ENCODE measurements around the gene NGEF.
A peak's percentile ranks its signal among the peaks of the same experiment; 100 is the strongest.

NGEF gene

GRCh38 chr2:232971744-232972143 lies 41.3 kb downstream of the NGEF start:
- H3K4me3 ChIP-seq (ENCODE audit: low read depth in 1 of 2, low read length in 2 of 2), result no peak overlapping the region
- no peaks in the 10 kb centered on the region for H3K79me2 ChIP-seq (ENCODE audit: insufficient read depth, low read length)
- no peaks in the 10 kb centered on the region for H3K36me3 ChIP-seq (ENCODE audit: insufficient read depth, low read length)
- ATAC-seq (ENCODE audit: insufficient read depth, low read depth) (no peak), DNase-seq (no peak)
- no peak overlapping the region for H3K4me2 ChIP-seq (ENCODE audit: insufficient read depth, low read length)
- no peaks in the 10 kb centered on the region for H3K4me1 ChIP-seq (ENCODE audit: insufficient read depth, low read length)
- no peak overlapping the region for H3K27ac ChIP-seq (ENCODE audit: low read length)
- no peak overlapping the region for H3K9ac ChIP-seq (ENCODE audit: low read depth, low read length)
- no peak for TF ChIP-seq EZH2 (IDR thresholded peaks at IDR 0.05; ENCODE audit: borderline replicate concordance, low read depth, low read length, severe bottlenecking)
- TF ChIP-seq, protein P1, sequence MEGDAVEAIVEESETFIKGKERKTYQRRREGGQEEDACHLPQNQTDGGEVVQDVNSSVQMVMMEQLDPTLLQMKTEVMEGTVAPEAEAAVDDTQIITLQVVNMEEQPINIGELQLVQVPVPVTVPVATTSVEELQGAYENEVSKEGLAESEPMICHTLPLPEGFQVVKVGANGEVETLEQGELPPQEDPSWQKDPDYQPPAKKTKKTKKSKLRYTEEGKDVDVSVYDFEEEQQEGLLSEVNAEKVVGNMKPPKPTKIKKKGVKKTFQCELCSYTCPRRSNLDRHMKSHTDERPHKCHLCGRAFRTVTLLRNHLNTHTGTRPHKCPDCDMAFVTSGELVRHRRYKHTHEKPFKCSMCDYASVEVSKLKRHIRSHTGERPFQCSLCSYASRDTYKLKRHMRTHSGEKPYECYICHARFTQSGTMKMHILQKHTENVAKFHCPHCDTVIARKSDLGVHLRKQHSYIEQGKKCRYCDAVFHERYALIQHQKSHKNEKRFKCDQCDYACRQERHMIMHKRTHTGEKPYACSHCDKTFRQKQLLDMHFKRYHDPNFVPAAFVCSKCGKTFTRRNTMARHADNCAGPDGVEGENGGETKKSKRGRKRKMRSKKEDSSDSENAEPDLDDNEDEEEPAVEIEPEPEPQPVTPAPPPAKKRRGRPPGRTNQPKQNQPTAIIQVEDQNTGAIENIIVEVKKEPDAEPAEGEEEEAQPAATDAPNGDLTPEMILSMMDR (IDR thresholded peaks at IDR 0.05; ENCODE audit: borderline replicate concordance, extremely low read depth, low read length, poor library complexity, severe bottlenecking), result no peak
- H4K20me1 ChIP-seq (ENCODE audit: insufficient read depth, low read length), result no peaks in the 10 kb centered on the region
- H2AFZ ChIP-seq (ENCODE audit: low read depth, low read length), result no peak overlapping the region
- H3K27me3 ChIP-seq (ENCODE audit: insufficient read depth, low read length, poor library complexity), result no peaks in the 10 kb centered on the region
- no peaks in the 10 kb centered on the region for H3K9me3 ChIP-seq (ENCODE audit: insufficient read depth, low read length, severe bottlenecking)

GRCh38 chr2:232970051-232970450 lies 43.0 kb downstream of the NGEF start:
- TF ChIP-seq, protein P1 (IDR thresholded peaks at IDR 0.05; ENCODE audit: borderline replicate concordance, extremely low read depth, low read length, poor library complexity, severe bottlenecking), result no peak
- TF ChIP-seq EZH2 (IDR thresholded peaks at IDR 0.05; ENCODE audit: borderline replicate concordance, low read depth, low read length, severe bottlenecking), result no peak
- no peaks in the 10 kb centered on the region for H3K4me1 ChIP-seq (ENCODE audit: insufficient read depth, low read length)
- no peak overlapping the region for H3K4me3 ChIP-seq (ENCODE audit: low read depth in 1 of 2, low read length in 2 of 2)
- no peak overlapping the region for H3K9ac ChIP-seq (ENCODE audit: low read depth, low read length)
- no peaks in the 10 kb centered on the region for H3K9me3 ChIP-seq (ENCODE audit: insufficient read depth, low read length, severe bottlenecking)
- no peaks in the 10 kb centered on the region for H4K20me1 ChIP-seq (ENCODE audit: insufficient read depth, low read length)
- DNase-seq (no peak), ATAC-seq (ENCODE audit: insufficient read depth, low read depth) (no peak)
- H3K79me2 ChIP-seq (ENCODE audit: insufficient read depth, low read length), result no peaks in the 10 kb centered on the region
- no peak overlapping the region for H2AFZ ChIP-seq (ENCODE audit: low read depth, low read length)
- no peak overlapping the region for H3K4me2 ChIP-seq (ENCODE audit: insufficient read depth, low read length)
- H3K27me3 ChIP-seq (ENCODE audit: insufficient read depth, low read length, poor library complexity), result no peaks in the 10 kb centered on the region
- H3K27ac ChIP-seq (ENCODE audit: low read length), result no peak overlapping the region
- H3K36me3 ChIP-seq (ENCODE audit: insufficient read depth, low read length), result no peaks in the 10 kb centered on the region

GRCh38 chr2:232967474-232967873 lies 45.6 kb downstream of the NGEF start:
- H4K20me1 ChIP-seq (ENCODE audit: insufficient read depth, low read length), result no peaks in the 10 kb centered on the region
- DNase-seq, result no peak
- no peaks in the 10 kb centered on the region for H3K9me3 ChIP-seq (ENCODE audit: insufficient read depth, low read length, severe bottlenecking)
- no peak overlapping the region for H2AFZ ChIP-seq (ENCODE audit: low read depth, low read length)
- H3K79me2 ChIP-seq (ENCODE audit: insufficient read depth, low read length), result no peaks in the 10 kb centered on the region
- H3K4me2 ChIP-seq (ENCODE audit: insufficient read depth, low read length), result no peak overlapping the region
- no peak overlapping the region for H3K4me3 ChIP-seq (ENCODE audit: low read depth in 1 of 2, low read length in 2 of 2)
- H3K4me1 ChIP-seq (ENCODE audit: insufficient read depth, low read length), result no peaks in the 10 kb centered on the region
- no peak overlapping the region for H3K9ac ChIP-seq (ENCODE audit: low read depth, low read length)
- H3K36me3 ChIP-seq (ENCODE audit: insufficient read depth, low read length), result no peaks in the 10 kb centered on the region
- TF ChIP-seq EZH2 (IDR thresholded peaks at IDR 0.05; ENCODE audit: borderline replicate concordance, low read depth, low read length, severe bottlenecking), result no peak
- TF ChIP-seq, protein P1 (IDR thresholded peaks at IDR 0.05; ENCODE audit: borderline replicate concordance, extremely low read depth, low read length, poor library complexity, severe bottlenecking), result no peak
- H3K27me3 ChIP-seq (ENCODE audit: insufficient read depth, low read length, poor library complexity), result no peaks in the 10 kb centered on the region
- no peak overlapping the region for H3K27ac ChIP-seq (ENCODE audit: low read length)
- no peak for ATAC-seq (ENCODE audit: insufficient read depth, low read depth)

GRCh38 chr2:232966122-232966521 lies 46.9 kb downstream of the NGEF start:
- Histone ChIP-seq H3K9me3 (ENCODE audit: insufficient read depth, low read length, severe bottlenecking) (peaks cover 3% of the 10 kb centered on the region), H3K27me3 (ENCODE audit: insufficient read depth, low read length, poor library complexity) (no peaks in the 10 kb centered on the region)

More at GRCh38 chr2:232966122-232966521, 46.9 kb downstream of the NGEF start:
- ATAC-seq (ENCODE audit: insufficient read depth, low read depth) (peak; percentile 35; the same call in 1 of the 3 replicates), DNase-seq (peak; percentile 21)
- no peak overlapping the region for H3K4me2 ChIP-seq (ENCODE audit: insufficient read depth, low read length)
- H4K20me1 ChIP-seq (ENCODE audit: insufficient read depth, low read length), result no peaks in the 10 kb centered on the region
- H3K27ac ChIP-seq (ENCODE audit: low read length), result no peak overlapping the region
- no peaks in the 10 kb centered on the region for H3K4me1 ChIP-seq (ENCODE audit: insufficient read depth, low read length)
- no peak overlapping the region for H3K9ac ChIP-seq (ENCODE audit: low read depth, low read length)
- TF ChIP-seq, protein P1 (IDR thresholded peaks at IDR 0.05; ENCODE audit: borderline replicate concordance, extremely low read depth, low read length, poor library complexity, severe bottlenecking), result no peak
- TF ChIP-seq EZH2 (IDR thresholded peaks at IDR 0.05; ENCODE audit: borderline replicate concordance, low read depth, low read length, severe bottlenecking), result no peak
- no peak overlapping the region for H3K4me3 ChIP-seq (ENCODE audit: low read depth in 1 of 2, low read length in 2 of 2)
- no peaks in the 10 kb centered on the region for H3K79me2 ChIP-seq (ENCODE audit: insufficient read depth, low read length)
- H3K36me3 ChIP-seq (ENCODE audit: insufficient read depth, low read length), result no peaks in the 10 kb centered on the region
- H2AFZ ChIP-seq (ENCODE audit: low read depth, low read length), result no peak overlapping the region
